Activated T-cell treated with anti-CD3 and anti-CD28 coated beads, Interleukin-2, amount 50 U/mL, for 24 hours (primary cell): ENCODE data around the gene PARP2.

ENCODE experiments used
- DNase-seq: peaks from one replicate; pipeline ENCODE4 v3.0.0-alpha.2; 2020
- H3K27ac Mint-ChIP-seq: 2 replicates; pipeline ENCODE4 v1.8.0; 2020; ENCODE audit warnings: mild to moderate bottlenecking, mixed read lengths
- H3K27me3 Mint-ChIP-seq: 2 replicates; pipeline ENCODE4 v1.8.0; 2020; ENCODE audit warnings: mixed read lengths
- H3K36me3 Mint-ChIP-seq: 2 replicates; pipeline ENCODE4 v1.8.0; 2020; ENCODE audit warnings: low read depth, mixed read lengths
- H3K4me1 Mint-ChIP-seq: 2 replicates; pipeline ENCODE4 v1.8.0; 2020; ENCODE audit warnings: low read depth, mixed read lengths
- H3K4me3 Mint-ChIP-seq: 2 replicates; pipeline ENCODE4 v1.8.0; 2020; ENCODE audit warnings: mild to moderate bottlenecking, moderate library complexity, mixed read lengths
- H3K9me3 Mint-ChIP-seq: 2 replicates; pipeline ENCODE4 v1.8.0; 2020; ENCODE audit warnings: mixed read lengths

Gene PARP2

DNA sequence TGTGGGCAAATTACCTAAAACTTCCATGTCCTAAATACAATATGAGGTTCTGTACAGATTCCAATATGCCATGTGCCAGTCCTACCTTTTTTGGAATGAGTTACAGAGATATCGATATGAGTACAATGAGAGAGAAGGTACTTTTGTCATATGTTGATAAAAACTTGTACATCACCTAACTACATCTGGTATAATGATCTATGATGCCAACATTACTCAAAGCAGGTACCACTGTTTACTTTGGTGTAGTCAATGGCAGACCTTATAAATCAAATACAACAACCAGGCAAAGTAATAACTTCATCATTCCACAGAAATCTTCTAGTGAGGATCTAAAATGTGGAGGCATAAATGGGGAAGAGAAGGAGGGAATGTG is 57.1 kb downstream of the PARP2 start:
- H3K4me1 Mint-ChIP-seq = peaks cover 38% of the 10 kb centered on the region
- H3K27ac Mint-ChIP-seq = peak overlapping the region; percentile 97
- peak overlapping the region; percentile 61 for H3K4me3 Mint-ChIP-seq
- DNase-seq = no peak
- H3K9me3 Mint-ChIP-seq = no peaks in the 10 kb centered on the region
- no peaks in the 10 kb centered on the region for H3K27me3 Mint-ChIP-seq
- peaks cover 87% of the 10 kb centered on the region for H3K36me3 Mint-ChIP-seq

DNA sequence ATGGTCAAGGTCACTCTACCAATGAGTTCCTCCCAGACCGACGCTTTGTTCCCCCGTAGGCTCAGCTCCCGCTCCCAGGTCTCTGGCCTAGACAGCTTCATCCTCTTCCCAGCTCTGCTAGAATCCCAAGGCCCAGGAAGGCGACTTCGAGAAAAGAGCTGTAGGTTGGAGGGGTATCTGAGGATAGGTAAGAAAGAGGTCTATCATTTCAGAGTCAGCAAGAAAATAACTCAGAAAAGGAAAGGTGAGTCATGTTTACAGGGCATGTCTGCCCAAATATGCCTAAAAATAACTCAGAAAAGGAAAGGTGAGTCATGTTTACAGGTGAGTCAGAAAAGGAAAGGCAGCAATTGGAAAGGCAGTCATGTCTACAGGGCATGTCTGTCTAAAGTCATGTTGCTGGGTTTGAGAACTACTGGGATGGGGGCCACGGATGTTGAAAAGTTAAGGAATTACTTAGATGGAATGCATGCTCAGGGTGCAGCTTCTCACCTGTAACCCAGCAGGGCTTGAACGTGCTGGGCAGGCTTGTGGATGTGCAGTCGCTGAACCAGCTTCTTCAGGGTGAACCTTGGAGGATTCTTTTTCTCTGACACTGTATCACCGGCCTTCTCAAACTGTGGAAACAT is 57.6 kb downstream of the PARP2 start:
- Mint-ChIP-seq H3K4me1 (peaks cover 39% of the 10 kb centered on the region), H3K4me3 (peak overlapping the region; percentile 61), H3K9me3 (no peaks in the 10 kb centered on the region), H3K36me3 (peaks cover 87% of the 10 kb centered on the region), H3K27me3 (no peaks in the 10 kb centered on the region), H3K27ac (peak overlapping the region; percentile 97)
- DNase-seq = peak; percentile 64

- Mint-ChIP-seq H3K36me3 (peaks cover 93% of the 10 kb centered on the region), H3K9me3 (no peaks in the 10 kb centered on the region), H3K4me1 (peaks cover 46% of the 10 kb centered on the region), H3K27me3 (no peaks in the 10 kb centered on the region), H3K4me3 (no peak overlapping the region), H3K27ac (no peak overlapping the region)
- DNase-seq = no peak
These were observed 60.1 kb downstream of the PARP2 start for GRCh38 chr14:20403521-20403920.
